T-helper 2 cell treated with Interferon-gamma antibody and Interleukin-4, amounts not matched to agents 5 μg/mL and 100 μg/mL, for 36 hours (primary cell): ENCODE data around the gene RPRD2.
"Not testable (repeated sequence)": the region's sequence is repeated elsewhere in the genome, so short reads cannot be mapped to it uniquely, and the experiment has no call there.

Experiments
- DNase-seq: peaks from one replicate; pipeline ENCODE4 v3.0.0; 2021; ENCODE audit warnings: low spot score
- H3K27ac Mint-ChIP-seq: one replicate; pipeline ENCODE4 v1.8.0; 2021; ENCODE audit warnings: mild to moderate bottlenecking, mixed read lengths
- H3K27me3 Mint-ChIP-seq: one replicate; pipeline ENCODE4 v1.8.0; 2021; ENCODE audit warnings: low read depth, mixed read lengths
- H3K36me3 Mint-ChIP-seq: one replicate; pipeline ENCODE4 v1.8.0; 2021; ENCODE audit warnings: low read depth, mixed read lengths
- H3K4me1 Mint-ChIP-seq: one replicate; pipeline ENCODE4 v1.8.0; 2021; ENCODE audit warnings: low read depth, mixed read lengths
- H3K4me3 Mint-ChIP-seq: one replicate; pipeline ENCODE4 v1.8.0; 2022; ENCODE audit warnings: mild to moderate bottlenecking, moderate library complexity, mixed read lengths
- H3K9me3 Mint-ChIP-seq: one replicate; pipeline ENCODE4 v1.8.0; 2021; ENCODE audit warnings: mixed read lengths

RPRD2 gene

DNA sequence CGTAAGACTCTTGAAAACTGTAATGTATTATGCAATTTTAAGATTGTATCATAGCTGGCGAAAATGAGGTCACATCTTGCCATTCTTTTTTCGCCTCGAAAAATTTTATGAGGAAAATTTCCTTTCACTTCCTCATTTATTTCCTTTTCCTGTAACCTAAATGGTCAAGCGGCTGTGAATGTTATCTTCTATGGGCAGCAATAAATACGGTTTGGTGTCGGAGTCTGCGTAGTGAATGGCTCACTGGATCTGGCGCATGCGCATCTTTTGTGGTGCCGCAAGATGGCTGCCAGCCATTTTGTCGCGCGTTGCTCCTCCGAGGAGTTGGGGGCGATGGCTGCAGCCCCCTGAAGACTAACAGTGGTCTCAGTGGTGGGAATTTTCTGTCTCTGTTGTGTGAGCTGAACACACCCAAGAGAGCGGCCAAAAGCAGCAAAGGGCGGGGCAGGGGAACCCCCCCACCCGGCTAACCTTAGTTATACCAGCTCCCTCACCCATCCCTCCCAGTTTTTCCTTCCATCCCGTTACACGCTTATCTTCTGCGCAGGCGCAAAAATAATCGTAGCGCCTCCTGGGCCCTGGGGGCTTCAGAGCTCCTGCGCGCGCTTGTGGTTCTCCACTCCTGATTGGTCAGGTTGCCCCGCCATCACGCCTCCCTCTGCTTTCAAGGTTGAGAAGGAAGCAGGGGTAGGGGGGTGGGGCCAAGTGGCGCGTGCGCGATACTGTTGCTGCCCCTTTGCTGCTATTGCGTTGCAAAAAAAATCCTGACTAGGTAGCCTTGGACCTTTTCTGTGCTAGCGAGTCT lies at the start of gene RPRD2:
Gene RPRD2, plus strand, starts transcription at position 722 of the 805 bp plus-strand sequence. CDS start 568 bp downstream, outside the sequence.
- peaks cover 23% of the 10 kb centered on the region for H3K36me3 Mint-ChIP-seq
- peaks cover 28% of the 10 kb centered on the region for H3K4me1 Mint-ChIP-seq
- peak; percentile 99 for DNase-seq
- no peaks in the 10 kb centered on the region for H3K9me3 Mint-ChIP-seq
- H3K27me3 Mint-ChIP-seq = peaks cover 2% of the 10 kb centered on the region
- peak within 1 kb of the TSS; percentile 99 for H3K27ac Mint-ChIP-seq
- H3K4me3 Mint-ChIP-seq = peak within 1 kb of the TSS; percentile 96

DNA sequence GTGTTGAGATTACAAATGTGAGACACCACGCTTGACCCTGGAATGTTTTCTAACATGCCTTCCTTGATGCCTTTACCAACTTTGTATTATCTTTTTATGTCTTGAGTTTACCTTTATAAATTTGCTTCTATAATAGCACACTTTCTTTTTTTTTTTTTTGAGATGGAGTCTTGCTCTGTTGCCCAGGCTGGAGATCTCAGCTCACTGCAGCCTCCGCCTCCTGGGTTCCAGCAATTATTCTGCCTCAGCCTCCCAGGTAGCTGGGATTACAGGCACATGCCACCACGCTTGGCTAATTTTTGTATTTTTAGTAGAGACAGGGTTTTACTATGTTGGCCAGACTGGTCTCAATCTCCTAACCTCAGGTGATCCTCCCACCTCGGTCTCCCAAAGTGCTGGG lies 49.3 kb upstream of the RPRD2 start:
- not testable (repeated sequence) for H3K4me1 Mint-ChIP-seq, H3K27me3 Mint-ChIP-seq, H3K4me3 Mint-ChIP-seq, H3K36me3 Mint-ChIP-seq, DNase-seq, H3K27ac Mint-ChIP-seq, H3K9me3 Mint-ChIP-seq

DNA sequence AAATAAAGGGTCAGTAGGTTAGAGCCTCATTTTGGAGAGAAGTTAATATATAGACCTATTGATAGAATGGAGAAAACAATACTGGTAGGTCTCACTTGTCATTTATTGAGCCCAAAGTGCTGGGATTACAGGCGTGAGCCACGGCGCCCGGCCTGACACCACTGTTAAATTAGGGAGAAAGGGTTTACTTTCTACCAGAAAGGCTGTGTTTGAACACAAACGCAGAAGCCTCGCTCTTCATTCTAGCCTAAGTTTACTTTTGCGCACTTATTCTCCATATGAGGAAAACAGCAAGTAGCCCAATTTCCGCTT lies 43.3 kb upstream of the RPRD2 start:
- H3K4me3 Mint-ChIP-seq = peak overlapping the region; percentile 100
- H3K9me3 Mint-ChIP-seq = no peaks in the 10 kb centered on the region
- peak overlapping the region; percentile 100 for H3K27ac Mint-ChIP-seq
- no peak for DNase-seq
- H3K27me3 Mint-ChIP-seq = no peaks in the 10 kb centered on the region
- peaks cover 22% of the 10 kb centered on the region for H3K36me3 Mint-ChIP-seq
- H3K4me1 Mint-ChIP-seq = peaks cover 20% of the 10 kb centered on the region

GRCh38 chr1:150321826-150322166 lies 42.2 kb upstream of the RPRD2 start:
- Mint-ChIP-seq H3K4me1 (peaks cover 26% of the 10 kb centered on the region), H3K27me3 (no peaks in the 10 kb centered on the region), H3K4me3 (peak overlapping the region; percentile 100), H3K9me3 (no peaks in the 10 kb centered on the region), H3K27ac (peak overlapping the region; percentile 100), H3K36me3 (peaks cover 33% of the 10 kb centered on the region)
- no peak for DNase-seq

DNA sequence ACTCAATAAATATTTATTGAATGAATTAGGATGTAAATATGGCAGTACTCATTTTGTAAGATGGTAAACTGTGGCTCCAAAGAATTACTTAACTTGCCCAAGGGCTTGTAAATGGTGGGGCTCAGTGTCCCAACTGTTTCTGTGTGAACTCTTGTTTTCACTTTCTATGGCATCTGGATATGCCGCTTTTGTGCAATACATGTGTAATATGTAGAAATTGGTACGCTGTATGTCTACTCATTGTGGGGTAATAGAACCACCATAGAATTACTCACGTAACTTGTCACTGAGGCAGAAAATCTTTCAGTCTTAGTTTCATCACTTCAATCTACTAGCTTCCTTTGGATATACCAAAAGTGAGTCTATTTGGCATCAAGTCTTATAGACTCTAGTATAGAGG lies 41.6 kb upstream of the RPRD2 start:
- Mint-ChIP-seq H3K27ac (peak overlapping the region; percentile 100), H3K4me1 (peaks cover 26% of the 10 kb centered on the region), H3K9me3 (no peaks in the 10 kb centered on the region), H3K36me3 (peaks cover 37% of the 10 kb centered on the region), H3K4me3 (peak overlapping the region; percentile 100), H3K27me3 (no peaks in the 10 kb centered on the region)
- DNase-seq = peak; percentile 36

- peaks cover 53% of the 10 kb centered on the region for H3K36me3 Mint-ChIP-seq
- no peak overlapping the region for H3K27ac Mint-ChIP-seq
- H3K9me3 Mint-ChIP-seq = no peaks in the 10 kb centered on the region
- peaks cover 2% of the 10 kb centered on the region for H3K4me1 Mint-ChIP-seq
- no peak overlapping the region for H3K4me3 Mint-ChIP-seq
- H3K27me3 Mint-ChIP-seq = no peaks in the 10 kb centered on the region
- DNase-seq = no peak
These were observed 31.2 kb upstream of the RPRD2 start for GRCh38 chr1:150332651-150333290.

DNA sequence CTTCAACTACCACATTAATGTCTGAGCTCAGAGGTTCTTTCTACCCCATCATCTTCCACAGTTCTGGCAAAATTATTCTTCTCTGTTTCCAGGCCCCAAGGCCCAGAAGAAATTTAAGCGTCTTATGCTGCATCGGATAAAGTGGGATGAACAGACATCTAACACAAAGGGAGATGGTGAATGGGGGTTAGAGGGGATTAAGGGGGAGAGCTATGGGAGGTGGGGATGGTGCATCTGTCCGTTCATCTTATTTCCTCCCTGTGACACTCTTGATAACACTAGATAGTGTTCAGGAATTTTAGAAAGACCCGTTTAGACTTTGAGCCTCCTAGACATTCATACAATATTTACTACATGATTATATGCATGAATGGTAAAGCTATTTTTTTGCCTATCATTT lies 17.6 kb upstream of the RPRD2 start:
- H3K4me3 Mint-ChIP-seq = no peak overlapping the region
- no peaks in the 10 kb centered on the region for H3K27me3 Mint-ChIP-seq
- peaks cover 57% of the 10 kb centered on the region for H3K36me3 Mint-ChIP-seq
- no peaks in the 10 kb centered on the region for H3K9me3 Mint-ChIP-seq
- H3K4me1 Mint-ChIP-seq = no peaks in the 10 kb centered on the region
- no peak for DNase-seq
- H3K27ac Mint-ChIP-seq = no peak overlapping the region

DNA sequence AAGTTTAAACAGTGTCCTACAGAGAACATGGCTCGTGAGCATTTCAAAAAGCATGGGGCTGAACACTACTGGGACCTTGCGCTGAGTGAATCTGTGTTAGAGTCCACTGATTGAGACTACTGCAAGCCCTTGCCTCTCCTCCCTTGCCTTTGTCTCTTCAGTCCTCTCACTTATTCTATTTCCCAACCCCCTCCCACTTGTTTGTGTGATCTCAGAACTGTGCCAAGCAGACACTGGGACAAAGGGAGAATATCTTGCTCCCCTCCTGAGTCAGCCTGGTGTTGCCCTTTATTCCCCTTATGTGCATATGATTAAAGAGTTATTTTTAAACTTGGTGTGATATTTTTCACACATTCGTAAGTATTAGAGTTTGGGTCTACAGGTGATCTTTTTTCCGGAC lies 11.1 kb upstream of the RPRD2 start:
- H3K36me3 Mint-ChIP-seq = peaks cover 44% of the 10 kb centered on the region
- no peak overlapping the region for H3K27ac Mint-ChIP-seq
- no peaks in the 10 kb centered on the region for H3K27me3 Mint-ChIP-seq

GRCh38 chr1:150362721-150363425 lies 1.1 kb upstream of the RPRD2 start:
- Mint-ChIP-seq H3K27ac (peak overlapping the region; percentile 99), H3K4me3 (peak overlapping the region; percentile 96), H3K4me1 (peaks cover 27% of the 10 kb centered on the region), H3K27me3 (peaks cover 2% of the 10 kb centered on the region), H3K36me3 (peaks cover 21% of the 10 kb centered on the region), H3K9me3 (no peaks in the 10 kb centered on the region)
- DNase-seq = no peak

More for the DNA sequence above, 11.1 kb upstream of the RPRD2 start:
- Mint-ChIP-seq H3K9me3 (no peaks in the 10 kb centered on the region), H3K4me1 (no peaks in the 10 kb centered on the region), H3K4me3 (no peak overlapping the region)
- DNase-seq = no peak

GRCh38 chr1:150364231-150365003 lies 470 bp downstream of the RPRD2 start:
- H3K27me3 Mint-ChIP-seq = peaks cover 2% of the 10 kb centered on the region
- peak overlapping the region; percentile 99 for H3K27ac Mint-ChIP-seq
- peak overlapping the region; percentile 96 for H3K4me3 Mint-ChIP-seq
- peaks cover 24% of the 10 kb centered on the region for H3K36me3 Mint-ChIP-seq
- peaks cover 31% of the 10 kb centered on the region for H3K4me1 Mint-ChIP-seq
- DNase-seq = peak; percentile 80
- H3K9me3 Mint-ChIP-seq = no peaks in the 10 kb centered on the region

GRCh38 chr1:150365941-150366340 lies 2.0 kb downstream of the RPRD2 start:
- Mint-ChIP-seq H3K36me3 (peaks cover 27% of the 10 kb centered on the region), H3K27me3 (peaks cover 2% of the 10 kb centered on the region), H3K4me1 (peaks cover 35% of the 10 kb centered on the region), H3K27ac (peak overlapping the region; percentile 99), H3K9me3 (no peaks in the 10 kb centered on the region), H3K4me3 (peak overlapping the region; percentile 96)
- DNase-seq = no peak

GRCh38 chr1:150366416-150367296 lies 2.7 kb downstream of the RPRD2 start:
- Mint-ChIP-seq H3K9me3 (no peaks in the 10 kb centered on the region), H3K36me3 (peaks cover 29% of the 10 kb centered on the region), H3K4me3 (peak overlapping the region; percentile 96), H3K27me3 (peaks cover 2% of the 10 kb centered on the region), H3K27ac (peak overlapping the region; percentile 99), H3K4me1 (peaks cover 35% of the 10 kb centered on the region)
- DNase-seq = no peak

DNA sequence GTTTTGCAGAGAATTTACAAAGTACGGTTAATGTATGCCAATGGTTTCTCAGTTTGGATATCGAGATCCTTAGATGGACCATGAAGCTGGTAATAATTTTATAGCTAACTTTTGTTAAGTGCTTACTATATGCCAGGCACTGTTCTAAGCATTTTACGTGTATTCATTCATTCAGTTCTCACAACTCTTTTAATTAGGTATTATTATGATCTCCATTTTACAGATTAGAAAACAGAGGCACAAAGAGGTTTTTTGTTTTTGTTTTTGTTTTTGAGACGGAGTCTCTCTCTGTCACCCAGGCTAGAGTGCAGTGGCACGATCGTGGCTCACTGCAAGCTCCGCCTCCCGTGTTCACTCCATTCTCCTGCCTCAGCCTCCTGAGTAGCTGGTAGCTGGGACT lies 7.2 kb downstream of the RPRD2 start:
- H3K4me3 Mint-ChIP-seq = peak overlapping the region; percentile 2
- H3K36me3 Mint-ChIP-seq = peaks cover 26% of the 10 kb centered on the region
- no peaks in the 10 kb centered on the region for H3K9me3 Mint-ChIP-seq
- peaks cover 33% of the 10 kb centered on the region for H3K4me1 Mint-ChIP-seq
- DNase-seq = no peak
- H3K27ac Mint-ChIP-seq = no peak overlapping the region
- no peaks in the 10 kb centered on the region for H3K27me3 Mint-ChIP-seq
